Activated CD4-positive, alpha-beta T cell treated with anti-CD3 and anti-CD28 coated beads, Interleukin-10, Interleukin-2, amounts not matched to agents 100 ng/mL and 50 ng/mL, durations not matched to agents 16 hours and 8 hours (primary cell): ENCODE measurements around the gene PTPRR.

Experiments
- DNase-seq: peaks from one replicate; pipeline ENCODE4 v3.0.0-alpha.2; 2020

The PTPRR gene

DNA sequence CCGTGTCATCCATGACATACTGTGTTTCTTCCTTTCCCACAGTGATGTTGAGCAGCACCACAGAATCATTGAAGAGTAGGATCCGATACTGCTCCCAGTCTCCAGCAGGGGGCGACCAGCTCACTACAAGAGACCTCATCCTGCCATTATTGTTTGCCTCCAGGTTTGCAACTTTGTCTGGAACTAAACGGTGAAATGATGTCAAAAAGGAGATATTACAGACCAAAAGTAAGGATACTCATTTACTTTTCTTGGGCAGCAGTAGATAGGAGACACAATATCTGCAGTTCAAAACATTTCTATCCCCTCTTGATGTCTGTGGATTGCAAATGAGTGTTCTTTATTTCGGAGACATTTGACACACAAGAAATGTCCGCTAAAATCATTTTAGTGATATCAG, 330.5 kb downstream of the PTPRR start:
- peak; percentile 59 for DNase-seq
